ENCODE results near the gene IL22RA2. TPM values are rescaled to one million over a fixed set of nuclear protein-coding genes. Genes with fewer than 3 reads are reported as not detected.
A peak's percentile ranks its signal among the peaks of the same experiment; 100 is the strongest.

IL22RA2 gene
- total and polyA plus RNA-seq, 9 of the 15 experiments (the other 6 are each of a cell fraction or from before 2014, with no cell fraction given): 0.03 TPM; not detected in 8

DNA sequence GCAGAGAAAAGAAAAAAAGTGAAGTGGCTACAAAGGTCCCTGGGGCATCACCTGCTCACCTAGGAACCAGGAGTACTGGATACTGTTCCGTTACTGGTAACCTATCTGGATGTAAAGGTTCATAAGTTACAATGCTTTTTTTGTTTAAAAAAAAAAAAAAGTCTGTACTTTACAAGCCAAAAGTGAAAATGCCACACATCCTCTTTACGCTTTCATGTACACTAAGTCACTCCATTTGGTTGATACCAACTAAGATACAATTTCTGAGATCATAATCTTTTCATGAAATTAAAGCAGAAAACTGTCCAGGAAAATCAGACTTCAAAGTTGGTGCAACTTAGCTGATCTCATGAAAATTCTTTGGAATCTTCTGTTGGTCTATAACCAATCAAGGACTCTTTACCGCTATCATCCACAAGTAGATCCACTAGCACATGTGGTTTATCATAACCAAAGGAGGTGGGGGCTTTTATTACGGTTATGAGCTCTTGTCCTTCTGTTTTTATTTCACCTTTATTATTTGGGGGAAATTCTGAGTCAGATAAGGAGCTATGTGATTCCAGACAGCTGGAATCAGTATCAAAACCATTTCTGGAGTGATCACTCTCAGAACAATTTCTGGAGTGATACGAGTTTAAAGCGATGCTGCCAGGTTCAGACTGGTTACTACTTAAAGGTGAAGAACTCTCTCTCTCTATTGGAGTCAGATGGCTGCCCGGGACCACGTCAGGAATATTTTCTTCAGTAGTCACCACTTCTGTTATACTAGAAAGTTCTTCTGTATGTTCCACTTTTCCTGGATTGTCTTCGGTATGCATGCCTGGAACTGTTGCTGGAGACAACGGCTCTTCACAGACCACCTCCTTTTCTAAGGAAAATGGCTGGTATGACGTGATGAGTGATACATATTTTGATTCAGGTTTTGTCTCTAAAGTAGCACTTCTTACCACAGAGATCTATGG is 24.5 kb upstream of the IL22RA2 start:
- Histone ChIP-seq H3K27me3 (ENCODE audit: control insufficient read depth in 2 of 2, insufficient read depth in 2 of 2, low read length in 2 of 2) (no peaks in the 10 kb centered on the region), H3K27ac (ENCODE audit: extremely low read depth, low read depth, low read length) (no peak overlapping the region), H2AFZ (ENCODE audit: low read depth, low read length) (no peak overlapping the region), H3K79me2 (ENCODE audit: control insufficient read depth, insufficient read depth, low read length) (no peaks in the 10 kb centered on the region), H3K9me1 (ENCODE audit: control insufficient read depth, insufficient read depth, low read length) (no peaks in the 10 kb centered on the region), H3K36me3 (ENCODE audit: control insufficient read depth, insufficient read depth, low read length) (peaks cover 31% of the 10 kb centered on the region), H3K4me1 (replicated peaks in 1 of 2; ENCODE audit: control insufficient read depth in 2 of 2, insufficient read depth in 2 of 2, low read length in 2 of 2) (no peaks in the 10 kb centered on the region), H3K4me2 (ENCODE audit: insufficient read depth, low read length) (no peak overlapping the region), H4K20me1 (replicated peaks; ENCODE audit: control insufficient read depth, insufficient read depth, low read length) (no peaks in the 10 kb centered on the region), H3K9me3 (replicated peaks; ENCODE audit: control insufficient read depth, insufficient read depth, low read depth, low read length) (no peaks in the 10 kb centered on the region), H3K4me3 (no peak overlapping the region), H3K9ac (ENCODE audit: insufficient read depth in 1 of 2, low read depth in 2 of 2, low read length in 2 of 2) (no peak overlapping the region)
- ATAC-seq: no peak
- intact Hi-C loops (cut with micrococcal nuclease): no loop called here
- FAIRE-seq: peak; percentile 67
- WGBS (ENCODE audit: insufficient coverage, low coverage, missing lambda C conversion rate): 94% methylated on average over 11 of the region's 11 CpGs
- TF ChIP-seq, protein P1, sequence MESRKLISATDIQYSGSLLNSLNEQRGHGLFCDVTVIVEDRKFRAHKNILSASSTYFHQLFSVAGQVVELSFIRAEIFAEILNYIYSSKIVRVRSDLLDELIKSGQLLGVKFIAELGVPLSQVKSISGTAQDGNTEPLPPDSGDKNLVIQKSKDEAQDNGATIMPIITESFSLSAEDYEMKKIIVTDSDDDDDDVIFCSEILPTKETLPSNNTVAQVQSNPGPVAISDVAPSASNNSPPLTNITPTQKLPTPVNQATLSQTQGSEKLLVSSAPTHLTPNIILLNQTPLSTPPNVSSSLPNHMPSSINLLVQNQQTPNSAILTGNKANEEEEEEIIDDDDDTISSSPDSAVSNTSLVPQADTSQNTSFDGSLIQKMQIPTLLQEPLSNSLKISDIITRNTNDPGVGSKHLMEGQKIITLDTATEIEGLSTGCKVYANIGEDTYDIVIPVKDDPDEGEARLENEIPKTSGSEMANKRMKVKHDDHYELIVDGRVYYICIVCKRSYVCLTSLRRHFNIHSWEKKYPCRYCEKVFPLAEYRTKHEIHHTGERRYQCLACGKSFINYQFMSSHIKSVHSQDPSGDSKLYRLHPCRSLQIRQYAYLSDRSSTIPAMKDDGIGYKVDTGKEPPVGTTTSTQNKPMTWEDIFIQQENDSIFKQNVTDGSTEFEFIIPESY (CRISPR knock-in tag; IDR thresholded peaks at IDR 0.05): peak; percentile 62; the same call in 1 of the 2 replicates
- TF ChIP-seq, protein P2, sequence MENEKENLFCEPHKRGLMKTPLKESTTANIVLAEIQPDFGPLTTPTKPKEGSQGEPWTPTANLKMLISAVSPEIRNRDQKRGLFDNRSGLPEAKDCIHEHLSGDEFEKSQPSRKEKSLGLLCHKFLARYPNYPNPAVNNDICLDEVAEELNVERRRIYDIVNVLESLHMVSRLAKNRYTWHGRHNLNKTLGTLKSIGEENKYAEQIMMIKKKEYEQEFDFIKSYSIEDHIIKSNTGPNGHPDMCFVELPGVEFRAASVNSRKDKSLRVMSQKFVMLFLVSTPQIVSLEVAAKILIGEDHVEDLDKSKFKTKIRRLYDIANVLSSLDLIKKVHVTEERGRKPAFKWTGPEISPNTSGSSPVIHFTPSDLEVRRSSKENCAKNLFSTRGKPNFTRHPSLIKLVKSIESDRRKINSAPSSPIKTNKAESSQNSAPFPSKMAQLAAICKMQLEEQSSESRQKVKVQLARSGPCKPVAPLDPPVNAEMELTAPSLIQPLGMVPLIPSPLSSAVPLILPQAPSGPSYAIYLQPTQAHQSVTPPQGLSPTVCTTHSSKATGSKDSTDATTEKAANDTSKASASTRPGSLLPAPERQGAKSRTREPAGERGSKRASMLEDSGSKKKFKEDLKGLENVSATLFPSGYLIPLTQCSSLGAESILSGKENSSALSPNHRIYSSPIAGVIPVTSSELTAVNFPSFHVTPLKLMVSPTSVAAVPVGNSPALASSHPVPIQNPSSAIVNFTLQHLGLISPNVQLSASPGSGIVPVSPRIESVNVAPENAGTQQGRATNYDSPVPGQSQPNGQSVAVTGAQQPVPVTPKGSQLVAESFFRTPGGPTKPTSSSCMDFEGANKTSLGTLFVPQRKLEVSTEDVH (IDR thresholded peaks at IDR 0.05; ENCODE audit: low read depth, partially characterized antibody): no peak
- DNase-seq (ENCODE audit: extremely low read depth in 1 of 4, low spot score in 3 of 4): no peak
- in situ Hi-C loops (cut with MboI): no loop called here
- ChIA-PET CTCF (ENCODE audit: low intra/inter-chr PET ratio) (no interaction called here), POLR2A (no interaction called here)
- BruUV-seq (replicated peaks): TSS peak; percentile 15

Data from K562 (cell line).